ENCODE measurements around the gene EMB.
"Not testable (repeated sequence)": the region's sequence is repeated elsewhere in the genome, so short reads cannot be mapped to it uniquely, and the experiment has no call there.

The EMB gene

DNA sequence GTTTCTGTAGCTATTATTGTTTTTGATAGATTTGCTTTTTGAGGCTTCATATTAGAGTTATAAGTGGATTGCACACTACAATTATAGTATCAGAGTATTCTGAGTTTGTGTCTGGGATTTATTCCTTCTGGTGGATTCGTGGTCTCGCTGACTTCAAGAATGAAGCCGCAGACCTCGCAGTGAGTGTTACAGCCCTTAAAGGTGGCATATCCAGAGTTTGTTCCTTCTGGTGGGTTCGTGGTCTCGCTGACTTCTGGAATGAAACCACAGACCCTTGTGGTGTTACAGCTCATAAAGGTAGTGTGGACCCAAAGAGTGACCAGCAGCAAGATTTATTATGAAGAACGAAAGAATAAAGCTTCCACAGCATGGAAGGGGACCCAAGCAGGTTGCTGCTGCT lies 6.9 kb upstream of the EMB start:
- Histone ChIP-seq H3K27ac (ENCODE audit: low read depth in 2 of 2, low read length in 2 of 2) (no peak overlapping the region), H3K9ac (ENCODE audit: low read depth in 1 of 2, low read length in 2 of 2) (no peak overlapping the region), H3K4me1 (ENCODE audit: control insufficient read depth in 2 of 2, insufficient read depth in 2 of 2, low read length in 2 of 2) (no peaks in the 10 kb centered on the region), H3K4me3 (ENCODE audit: low read length in 2 of 2) (no peak overlapping the region), H3K9me3 (ENCODE audit: control insufficient read depth in 2 of 2, low read length in 2 of 2) (no peaks in the 10 kb centered on the region), H3K27me3 (ENCODE audit: control insufficient read depth in 2 of 2, insufficient read depth in 2 of 2, low read length in 2 of 2) (no peaks in the 10 kb centered on the region), H3K36me3 (ENCODE audit: control insufficient read depth in 2 of 2, insufficient read depth in 2 of 2, low read length in 2 of 2) (no peaks in the 10 kb centered on the region)

DNA sequence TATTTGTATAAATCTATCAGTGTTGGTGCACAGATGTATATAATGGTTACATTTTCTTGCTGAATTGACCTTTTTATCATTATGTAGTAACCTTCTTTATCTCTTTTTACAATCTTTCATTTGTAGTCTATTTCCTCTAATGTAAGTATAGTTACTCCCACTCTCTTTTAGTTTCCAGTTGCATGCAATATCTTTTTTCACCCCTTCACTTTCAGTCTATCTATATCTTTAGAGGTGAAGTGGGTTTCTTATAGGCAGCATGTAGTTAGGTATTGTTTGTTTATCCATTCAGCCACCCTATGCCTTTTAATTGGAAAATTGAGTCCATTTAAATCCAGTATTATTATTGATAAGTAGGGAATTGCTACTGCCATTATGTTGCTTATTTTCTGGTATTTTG lies 6.1 kb upstream of the EMB start:
- Histone ChIP-seq H3K27ac (ENCODE audit: low read depth in 2 of 2, low read length in 2 of 2) (no peak overlapping the region), H3K9ac (ENCODE audit: low read depth in 1 of 2, low read length in 2 of 2) (no peak overlapping the region), H3K4me3 (ENCODE audit: low read length in 2 of 2) (no peak overlapping the region), H3K4me1 (ENCODE audit: control insufficient read depth in 2 of 2, insufficient read depth in 2 of 2, low read length in 2 of 2) (no peaks in the 10 kb centered on the region), H3K36me3 (ENCODE audit: control insufficient read depth in 2 of 2, insufficient read depth in 2 of 2, low read length in 2 of 2) (no peaks in the 10 kb centered on the region), H3K9me3 (ENCODE audit: control insufficient read depth in 2 of 2, low read length in 2 of 2) (no peaks in the 10 kb centered on the region), H3K27me3 (ENCODE audit: control insufficient read depth in 2 of 2, insufficient read depth in 2 of 2, low read length in 2 of 2) (no peaks in the 10 kb centered on the region)

DNA sequence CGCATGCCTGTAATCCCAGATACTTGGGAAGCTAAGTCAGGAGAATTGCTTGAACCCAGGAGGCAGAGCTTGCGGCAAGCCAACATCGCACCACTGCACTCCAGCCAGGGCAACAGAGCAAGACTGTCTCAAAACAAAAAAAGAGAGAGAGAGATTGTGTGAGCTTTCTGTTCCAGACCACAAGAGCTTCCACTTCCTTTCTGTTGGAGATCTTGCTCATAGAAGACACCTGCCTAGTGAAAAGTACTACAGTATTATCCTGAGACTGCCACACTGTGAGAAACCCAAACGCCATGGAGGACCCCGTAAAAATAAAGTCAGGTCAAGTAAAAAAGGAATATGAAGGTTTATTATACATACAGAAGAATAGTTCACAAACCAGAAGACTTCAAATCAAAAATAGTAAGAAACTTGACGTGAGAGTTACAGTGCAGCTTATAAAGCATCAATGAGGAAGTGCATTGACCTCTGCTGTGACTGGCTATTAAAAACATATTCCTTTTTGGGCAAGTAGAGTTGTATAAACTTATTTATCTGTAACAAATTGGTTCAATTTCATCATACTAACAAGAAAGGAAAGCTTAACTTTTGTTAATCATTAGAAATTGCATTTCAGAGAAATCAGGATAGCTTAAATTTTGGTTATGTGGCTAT lies 4.3 kb upstream of the EMB start:
- no peaks in the 10 kb centered on the region for H3K36me3 ChIP-seq (ENCODE audit: control insufficient read depth in 2 of 2, insufficient read depth in 2 of 2, low read length in 2 of 2)
- peak overlapping the region in 1 of 2 donors; percentile 54 for H3K27ac ChIP-seq (ENCODE audit: low read depth in 2 of 2, low read length in 2 of 2)
- no peak overlapping the region for H3K4me3 ChIP-seq (ENCODE audit: low read length in 2 of 2)
- no peak overlapping the region for H3K9ac ChIP-seq (ENCODE audit: low read depth in 1 of 2, low read length in 2 of 2)
- peaks cover 0 to 2% of the 10 kb centered on the region in 2 donors for H3K4me1 ChIP-seq (ENCODE audit: control insufficient read depth in 2 of 2, insufficient read depth in 2 of 2, low read length in 2 of 2)
- no peaks in the 10 kb centered on the region for H3K27me3 ChIP-seq (ENCODE audit: control insufficient read depth in 2 of 2, insufficient read depth in 2 of 2, low read length in 2 of 2)
- H3K9me3 ChIP-seq (ENCODE audit: control insufficient read depth in 2 of 2, low read length in 2 of 2): no peaks in the 10 kb centered on the region

DNA sequence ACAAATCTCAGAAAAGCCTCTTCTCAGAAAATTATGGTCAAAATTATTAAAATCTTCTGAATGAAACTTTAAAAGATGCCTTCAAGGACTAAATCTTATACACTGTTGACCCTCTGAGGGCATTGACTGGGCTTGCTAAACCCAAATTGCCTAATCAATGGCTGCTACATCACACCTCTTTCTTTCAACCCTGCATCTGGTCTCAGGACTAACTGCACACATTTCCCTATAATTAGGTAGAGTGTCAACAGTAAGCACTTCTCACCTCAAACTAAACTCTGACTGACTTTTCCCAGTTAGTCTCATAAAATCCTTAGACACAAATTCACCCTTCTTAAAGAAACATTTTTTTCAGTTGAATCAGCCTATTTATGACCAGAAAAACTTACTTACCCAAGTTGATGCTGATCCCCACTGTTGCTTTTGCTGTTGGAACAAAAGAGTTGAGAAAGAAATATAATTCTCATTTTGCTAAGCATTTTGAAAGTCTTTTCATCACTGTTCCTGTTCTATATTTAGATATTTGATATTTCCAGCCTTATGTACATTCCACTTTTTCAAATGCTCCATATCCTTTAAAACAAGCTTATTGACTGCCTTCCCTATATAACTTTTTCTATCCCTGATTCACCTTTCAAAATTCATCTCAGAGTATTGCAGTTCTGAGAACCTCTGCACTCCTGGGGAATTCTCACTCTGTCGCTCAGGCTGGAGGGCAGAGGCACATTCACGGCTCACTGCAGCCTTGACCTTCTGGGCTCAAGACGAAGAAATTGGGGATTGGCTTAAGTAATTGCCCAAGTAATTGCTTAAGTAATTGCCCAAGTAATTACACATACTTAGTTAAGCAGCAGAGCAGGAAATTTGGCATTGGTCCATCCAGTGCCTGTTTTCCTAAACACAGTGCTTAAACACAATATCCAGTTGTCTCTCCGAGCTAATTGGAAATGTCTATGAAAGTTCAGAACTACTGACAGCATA lies 1.8 kb upstream of the EMB start:
- not testable (repeated sequence) for H3K9ac ChIP-seq (ENCODE audit: low read depth in 1 of 2, low read length in 2 of 2); H3K36me3 ChIP-seq (ENCODE audit: control insufficient read depth in 2 of 2, insufficient read depth in 2 of 2, low read length in 2 of 2); H3K9me3 ChIP-seq (ENCODE audit: control insufficient read depth in 2 of 2, low read length in 2 of 2); H3K27ac ChIP-seq (ENCODE audit: low read depth in 2 of 2, low read length in 2 of 2); H3K4me1 ChIP-seq (ENCODE audit: control insufficient read depth in 2 of 2, insufficient read depth in 2 of 2, low read length in 2 of 2); H3K4me3 ChIP-seq (ENCODE audit: low read length in 2 of 2); H3K27me3 ChIP-seq (ENCODE audit: control insufficient read depth in 2 of 2, insufficient read depth in 2 of 2, low read length in 2 of 2)

DNA sequence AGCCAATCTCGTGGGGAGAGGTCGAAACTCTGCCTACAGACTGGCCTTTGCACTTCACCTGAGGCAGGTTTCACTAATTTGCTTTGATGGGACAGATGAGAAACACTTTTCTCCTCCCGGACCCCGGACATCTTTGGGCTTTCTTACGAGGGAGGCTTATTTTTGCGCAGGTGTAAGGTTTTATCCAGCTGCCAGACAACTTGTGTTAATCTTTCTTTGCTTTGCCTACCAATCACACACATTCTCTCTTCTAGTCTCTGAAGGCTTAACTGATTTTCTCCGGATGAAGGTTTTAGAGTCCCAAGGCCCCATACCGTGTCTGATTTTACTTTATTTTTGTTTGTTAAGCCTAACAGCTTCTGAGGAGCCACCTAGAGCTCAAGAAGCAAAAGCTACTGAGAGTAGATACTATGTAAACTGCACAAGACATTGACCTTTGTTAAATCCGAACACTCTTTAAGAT lies 436 bp upstream of the EMB start:
- peak overlapping the region in 1 of 2 donors; percentile 52 for H3K9ac ChIP-seq (ENCODE audit: low read depth in 1 of 2, low read length in 2 of 2)
- peak overlapping the region; percentile 73 to 78 for H3K27ac ChIP-seq (ENCODE audit: low read depth in 2 of 2, low read length in 2 of 2)
- peak overlapping the region; percentile 66 to 68 for H3K4me3 ChIP-seq (ENCODE audit: low read length in 2 of 2)
- H3K36me3 ChIP-seq (ENCODE audit: control insufficient read depth in 2 of 2, insufficient read depth in 2 of 2, low read length in 2 of 2): no peaks in the 10 kb centered on the region
- no peaks in the 10 kb centered on the region for H3K9me3 ChIP-seq (ENCODE audit: control insufficient read depth in 2 of 2, low read length in 2 of 2)
- H3K27me3 ChIP-seq (ENCODE audit: control insufficient read depth in 2 of 2, insufficient read depth in 2 of 2, low read length in 2 of 2): no peaks in the 10 kb centered on the region
- H3K4me1 ChIP-seq (ENCODE audit: control insufficient read depth in 2 of 2, insufficient read depth in 2 of 2, low read length in 2 of 2): peaks cover 0 to 2% of the 10 kb centered on the region in 2 donors

DNA sequence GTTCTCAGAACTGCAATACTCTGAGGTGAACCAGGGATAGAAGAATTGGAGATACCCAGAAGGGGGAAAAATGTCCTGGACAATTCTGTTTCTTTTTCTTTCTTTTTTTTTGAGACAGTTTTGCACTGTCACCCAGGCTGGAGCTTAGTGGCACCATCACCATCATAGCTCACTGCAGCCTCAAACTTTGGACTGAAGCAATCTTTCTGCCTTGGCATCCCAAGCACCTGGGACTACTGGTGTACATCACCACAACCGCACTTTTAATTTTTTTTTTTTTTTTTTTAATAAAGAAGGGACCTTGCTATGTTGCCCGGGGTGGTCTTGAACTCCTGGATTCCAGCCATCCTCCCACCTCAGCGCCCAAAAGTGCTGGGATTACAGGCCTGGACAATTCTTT lies 1.9 kb downstream of the EMB start:
- Histone ChIP-seq H3K9me3 (ENCODE audit: control insufficient read depth in 2 of 2, low read length in 2 of 2) (no peaks in the 10 kb centered on the region), H3K9ac (ENCODE audit: low read depth in 1 of 2, low read length in 2 of 2) (no peak overlapping the region), H3K4me3 (ENCODE audit: low read length in 2 of 2) (peak overlapping the region in 1 of 2 donors; percentile 13), H3K4me1 (ENCODE audit: control insufficient read depth in 2 of 2, insufficient read depth in 2 of 2, low read length in 2 of 2) (peaks cover 0 to 2% of the 10 kb centered on the region in 2 donors), H3K27ac (ENCODE audit: low read depth in 2 of 2, low read length in 2 of 2) (no peak overlapping the region), H3K27me3 (ENCODE audit: control insufficient read depth in 2 of 2, insufficient read depth in 2 of 2, low read length in 2 of 2) (no peaks in the 10 kb centered on the region), H3K36me3 (ENCODE audit: control insufficient read depth in 2 of 2, insufficient read depth in 2 of 2, low read length in 2 of 2) (no peaks in the 10 kb centered on the region)

DNA sequence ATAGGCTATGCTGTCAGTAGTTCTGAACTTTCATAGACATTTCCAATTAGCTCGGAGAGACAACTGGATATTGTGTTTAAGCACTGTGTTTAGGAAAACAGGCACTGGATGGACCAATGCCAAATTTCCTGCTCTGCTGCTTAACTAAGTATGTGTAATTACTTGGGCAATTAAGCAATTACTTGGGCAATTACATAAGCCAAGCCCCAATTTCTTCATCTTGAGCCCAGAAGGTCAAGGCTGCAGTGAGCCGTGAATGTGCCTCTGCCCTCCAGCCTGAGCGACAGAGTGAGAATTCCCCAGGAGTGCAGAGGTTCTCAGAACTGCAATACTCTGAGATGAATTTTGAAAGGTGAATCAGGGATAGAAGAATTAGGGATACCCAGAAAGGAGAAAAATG lies 3.0 kb downstream of the EMB start:
- H3K27ac ChIP-seq (ENCODE audit: low read depth in 2 of 2, low read length in 2 of 2); H3K36me3 ChIP-seq (ENCODE audit: control insufficient read depth in 2 of 2, insufficient read depth in 2 of 2, low read length in 2 of 2); H3K4me3 ChIP-seq (ENCODE audit: low read length in 2 of 2); H3K4me1 ChIP-seq (ENCODE audit: control insufficient read depth in 2 of 2, insufficient read depth in 2 of 2, low read length in 2 of 2); H3K9me3 ChIP-seq (ENCODE audit: control insufficient read depth in 2 of 2, low read length in 2 of 2); H3K9ac ChIP-seq (ENCODE audit: low read depth in 1 of 2, low read length in 2 of 2); H3K27me3 ChIP-seq (ENCODE audit: control insufficient read depth in 2 of 2, insufficient read depth in 2 of 2, low read length in 2 of 2): not testable (repeated sequence)

DNA sequence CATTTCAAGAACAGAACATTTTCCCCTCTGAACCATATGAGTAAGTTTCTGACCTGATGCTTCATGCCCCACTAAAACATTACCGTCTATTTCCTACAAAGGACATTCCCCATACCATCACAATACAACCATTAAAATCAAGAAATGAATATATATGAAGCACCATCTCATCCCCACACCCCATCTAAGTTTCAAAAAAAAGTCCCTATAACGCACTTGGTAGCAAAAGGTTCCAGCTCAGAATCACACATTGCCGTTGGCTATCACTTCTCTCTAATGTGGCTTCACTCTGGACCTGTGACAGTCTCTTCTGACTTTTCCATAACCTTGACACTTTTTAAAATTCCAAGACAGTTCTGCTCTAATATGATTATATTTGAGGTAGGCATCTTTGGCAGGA lies 5.9 kb downstream of the EMB start:
- Histone ChIP-seq H3K9me3 (ENCODE audit: control insufficient read depth in 2 of 2, low read length in 2 of 2) (no peaks in the 10 kb centered on the region), H3K4me1 (ENCODE audit: control insufficient read depth in 2 of 2, insufficient read depth in 2 of 2, low read length in 2 of 2) (no peaks in the 10 kb centered on the region), H3K27me3 (ENCODE audit: control insufficient read depth in 2 of 2, insufficient read depth in 2 of 2, low read length in 2 of 2) (no peaks in the 10 kb centered on the region), H3K36me3 (ENCODE audit: control insufficient read depth in 2 of 2, insufficient read depth in 2 of 2, low read length in 2 of 2) (no peaks in the 10 kb centered on the region), H3K9ac (ENCODE audit: low read depth in 1 of 2, low read length in 2 of 2) (no peak overlapping the region), H3K27ac (ENCODE audit: low read depth in 2 of 2, low read length in 2 of 2) (no peak overlapping the region), H3K4me3 (ENCODE audit: low read length in 2 of 2) (no peak overlapping the region)

DNA sequence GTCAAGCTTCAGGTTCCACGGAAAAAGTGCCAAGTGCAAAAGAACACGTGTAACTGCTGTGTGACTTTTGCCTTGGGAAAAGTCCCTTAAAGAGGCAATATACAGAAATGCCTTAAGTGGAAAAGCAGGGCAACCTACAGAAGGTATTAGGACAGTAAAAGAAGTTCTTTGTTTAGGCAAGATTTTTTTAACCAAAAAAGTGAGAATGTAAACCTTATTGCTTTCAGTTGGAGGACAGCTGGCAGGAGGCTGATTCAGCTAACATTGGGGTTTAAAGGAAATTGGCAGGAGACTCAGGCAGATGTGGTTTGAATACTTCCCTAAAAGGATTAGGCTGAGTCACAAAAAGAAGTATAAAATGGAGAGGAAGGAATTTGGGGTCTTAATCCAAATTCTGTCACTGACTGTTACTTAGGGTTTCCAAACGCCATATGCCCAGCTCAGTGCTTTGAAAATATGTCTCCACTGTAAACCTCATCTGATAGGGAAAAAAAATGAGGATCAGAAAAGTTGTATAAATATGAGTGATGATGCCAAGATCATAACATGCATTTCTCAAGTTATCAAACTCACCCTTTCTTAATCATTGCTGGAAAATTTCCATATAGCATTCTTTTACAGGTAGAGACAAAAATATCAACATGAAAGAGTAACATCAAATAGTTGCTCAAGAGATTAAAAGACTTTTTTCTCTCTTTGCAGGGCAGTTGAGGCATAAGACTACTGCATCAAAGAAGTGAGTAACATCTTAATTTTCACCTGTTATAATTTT lies 9.8 kb downstream of the EMB start:
- H3K4me1 ChIP-seq (ENCODE audit: control insufficient read depth in 2 of 2, insufficient read depth in 2 of 2, low read length in 2 of 2); H3K4me3 ChIP-seq (ENCODE audit: low read length in 2 of 2); H3K9me3 ChIP-seq (ENCODE audit: control insufficient read depth in 2 of 2, low read length in 2 of 2); H3K27ac ChIP-seq (ENCODE audit: low read depth in 2 of 2, low read length in 2 of 2); H3K36me3 ChIP-seq (ENCODE audit: control insufficient read depth in 2 of 2, insufficient read depth in 2 of 2, low read length in 2 of 2); H3K9ac ChIP-seq (ENCODE audit: low read depth in 1 of 2, low read length in 2 of 2); H3K27me3 ChIP-seq (ENCODE audit: control insufficient read depth in 2 of 2, insufficient read depth in 2 of 2, low read length in 2 of 2): not testable (repeated sequence)

Data from mucosa of rectum (tissue), 2 donors.